ENCODE data around the gene ME2.
A peak's percentile ranks its signal among the peaks of the same experiment; 100 is the strongest.
"Not testable (repeated sequence)": the region's sequence is repeated elsewhere in the genome, so short reads cannot be mapped to it uniquely, and the experiment has no call there.

Gene ME2

GRCh38 chr18:50878345-50879301 lies at the start of gene ME2:
Gene ME2, plus strand, starts transcription at chr18:50879118. Its CDS starts 16,703 bp downstream, at chr18:50895821.
- peak; percentile 98 for DNase-seq

DNA sequence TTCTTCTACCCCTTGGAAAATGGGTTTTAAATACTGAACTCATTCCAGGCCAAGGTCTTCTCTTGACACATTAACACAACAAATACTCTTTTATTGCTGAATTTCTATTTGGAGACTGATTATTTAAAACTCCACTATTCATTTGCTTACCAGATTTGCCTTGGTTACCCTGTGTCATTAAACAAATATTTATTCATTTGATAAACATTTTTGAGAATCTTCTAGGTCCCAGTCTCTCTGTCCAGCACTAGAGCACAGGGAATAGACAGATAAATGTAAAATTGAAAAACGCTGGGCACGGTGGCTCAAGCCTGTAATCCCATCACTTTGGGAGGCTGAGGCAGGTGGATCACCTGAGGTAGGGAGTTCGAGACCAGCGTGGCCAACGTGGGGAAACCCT lies 49.3 kb upstream of the ME2 start:
- DNase-seq: no peak

GRCh38 chr18:50830544-50830943 lies 48.4 kb upstream of the ME2 start:
- no peak for DNase-seq

DNA sequence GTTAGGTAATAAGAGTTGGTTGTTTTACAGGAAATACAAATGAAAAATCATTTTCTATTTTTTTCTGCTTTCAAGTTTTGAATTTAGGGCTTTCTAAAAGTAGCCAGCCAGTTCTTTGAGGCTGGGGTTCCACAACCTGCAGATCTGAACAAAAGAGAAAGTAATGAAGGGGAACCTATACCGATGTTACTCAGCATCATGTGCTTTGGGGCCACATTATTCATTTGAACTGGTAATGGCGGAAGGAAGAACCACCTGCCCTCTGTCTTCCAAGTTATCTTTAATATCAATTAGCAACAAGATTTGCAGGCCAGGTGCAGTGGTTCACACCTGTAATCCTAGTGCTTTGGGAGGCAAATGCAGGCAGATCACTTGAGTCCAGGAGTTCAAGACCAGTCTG lies 46.2 kb upstream of the ME2 start:
- DNase-seq: no peak

DNA sequence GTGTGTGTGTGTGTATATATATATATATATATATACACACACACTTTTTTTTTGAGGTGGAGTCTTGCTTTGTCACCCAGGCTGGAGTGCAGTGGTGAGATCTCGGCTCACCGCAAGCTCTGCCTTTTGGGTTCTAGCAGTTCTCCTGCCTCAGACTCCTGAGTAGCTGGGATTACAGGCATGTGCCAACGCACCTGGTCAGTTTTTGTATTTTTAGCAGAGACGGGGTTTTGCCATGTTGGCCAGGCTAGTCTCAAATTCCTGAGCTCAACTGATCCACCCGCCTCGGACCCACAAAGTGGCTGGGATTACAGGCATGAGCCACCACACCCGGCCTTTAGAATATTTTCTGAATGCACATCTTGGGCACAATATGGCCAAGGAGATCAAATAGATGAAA lies 45.4 kb upstream of the ME2 start:
- not testable (repeated sequence) for DNase-seq

DNA sequence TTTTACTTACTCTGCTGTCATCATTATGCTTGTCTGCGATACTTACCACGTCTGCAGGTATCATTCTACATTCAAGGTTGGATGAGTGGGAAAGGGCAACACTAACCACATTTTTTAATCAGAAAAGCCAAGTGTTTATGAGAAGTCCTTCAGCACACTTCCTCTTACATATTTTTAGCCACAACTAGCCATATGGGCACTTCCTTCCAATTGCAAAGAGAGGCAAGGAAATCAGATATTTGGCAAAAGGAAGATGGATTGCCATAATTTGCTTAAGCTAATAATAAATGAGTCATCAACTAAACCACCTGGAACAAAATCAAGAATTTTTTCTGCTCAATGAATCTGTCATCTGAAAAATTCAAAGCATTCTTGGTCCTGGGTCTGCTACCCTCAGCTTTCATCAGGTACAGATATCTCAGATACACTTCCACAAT lies 42.4 kb upstream of the ME2 start:
- no peak for DNase-seq

- no peak for DNase-seq
These were observed 39.6 kb upstream of the ME2 start for GRCh38 chr18:50839341-50839740.

DNA sequence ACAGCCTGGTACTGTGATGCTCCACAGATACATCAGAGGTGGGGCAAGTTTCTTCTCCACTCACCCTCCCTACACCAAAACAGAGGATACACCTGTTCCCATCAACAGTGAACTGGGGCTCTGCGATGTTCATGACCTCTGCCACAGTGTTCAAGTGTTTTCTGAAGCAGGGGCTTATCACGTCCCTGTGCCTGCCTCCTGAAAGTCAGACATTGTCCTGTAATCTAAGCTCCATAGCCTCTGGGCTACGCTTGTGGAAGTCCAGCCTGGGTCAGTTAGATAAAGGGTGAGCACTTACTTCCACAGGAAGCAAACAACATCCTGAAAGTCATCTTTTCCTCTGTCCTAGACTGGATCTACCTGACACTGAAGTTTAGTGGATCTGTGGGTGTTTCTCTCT lies 38.9 kb upstream of the ME2 start:
- no peak for DNase-seq

GRCh38 chr18:50842846-50843245 lies 36.1 kb upstream of the ME2 start:
- DNase-seq: no peak

- no peak for DNase-seq
These were observed 34.4 kb upstream of the ME2 start for GRCh38 chr18:50844554-50844953.

DNA sequence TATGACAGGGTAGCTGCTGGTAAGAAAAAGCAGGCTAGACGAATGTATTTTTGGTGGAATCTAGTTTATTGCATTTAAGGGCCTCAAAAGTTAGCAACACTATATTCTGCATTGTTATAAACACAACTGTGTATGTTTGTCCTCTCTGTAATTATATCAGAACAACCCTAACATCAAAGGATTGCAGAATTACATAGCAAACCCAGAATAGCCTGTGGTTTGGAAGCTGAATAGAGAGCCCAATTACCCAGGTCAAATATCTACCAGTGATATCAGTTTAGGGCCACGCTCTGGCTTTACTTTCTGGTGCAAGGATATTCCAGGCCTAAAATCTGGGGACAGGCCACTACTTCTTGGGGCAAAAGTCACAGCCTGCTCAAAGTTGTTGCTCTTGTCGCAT lies 34.0 kb upstream of the ME2 start:
- no peak for DNase-seq

GRCh38 chr18:50847192-50847591 lies 31.7 kb upstream of the ME2 start:
- no peak for DNase-seq

GRCh38 chr18:50848061-50848551 lies 30.8 kb upstream of the ME2 start:
- no peak for DNase-seq

GRCh38 chr18:50848991-50849390 lies 29.9 kb upstream of the ME2 start:
- DNase-seq: no peak

- no peak for DNase-seq
These were observed 29.5 kb upstream of the ME2 start for GRCh38 chr18:50849419-50849821.

GRCh38 chr18:50850307-50851065 lies 28.4 kb upstream of the ME2 start:
- no peak for DNase-seq

GRCh38 chr18:50853863-50854271 lies 25.1 kb upstream of the ME2 start:
- peak; percentile 4 for DNase-seq

- DNase-seq: no peak
These were observed 22.8 kb upstream of the ME2 start for GRCh38 chr18:50855976-50856757.

DNA sequence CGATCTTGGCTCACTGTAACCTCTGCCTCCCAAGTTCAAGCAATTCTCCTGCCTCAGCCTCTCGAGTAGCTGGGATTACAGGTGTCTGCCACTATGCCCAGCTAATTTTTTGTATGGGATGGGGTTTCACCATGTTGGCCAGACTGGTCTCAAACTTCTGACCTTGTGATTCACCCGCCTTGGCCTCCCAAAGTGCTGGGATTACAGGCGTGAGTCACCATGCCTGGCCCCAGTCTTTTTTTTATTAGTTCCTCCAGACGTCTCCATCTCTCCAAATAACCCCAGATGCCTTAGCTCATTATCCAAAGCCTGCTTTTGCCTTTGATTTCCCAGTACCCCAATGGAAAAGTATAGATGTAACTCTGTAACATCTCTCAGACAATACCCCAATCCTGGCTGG lies 21.8 kb upstream of the ME2 start:
- not testable (repeated sequence) for DNase-seq

GRCh38 chr18:50857694-50858093 lies 21.2 kb upstream of the ME2 start:
- no peak for DNase-seq

- DNase-seq: no peak
These were observed 18.9 kb upstream of the ME2 start for GRCh38 chr18:50859793-50860555.

GRCh38 chr18:50861617-50862016 lies 17.3 kb upstream of the ME2 start:
- DNase-seq: no peak
